A549 (cell line): ENCODE results near the gene ROR2. TPM values are rescaled to one million over a fixed set of nuclear protein-coding genes. Genes with fewer than 3 reads are reported as not detected.

Source experiments
- ATAC-seq, 2 experiments: fragments of 200-7000 bp in 1 of 2; fragments of >200 bp in 1 of 2; cut with Nextera tagmentation in 1 of 2; cut with Tn5 transposase in 1 of 2; 3 replicates each; pipeline versions ENCODE4 v1.8.0 to v1.9.1; 2018 to 2020; ENCODE audit warnings: mild to moderate bottlenecking in 1 of 2, moderate library complexity in 1 of 2
- CTCF ChIA-PET: fragments of 300-600 bp; sonication (Branson Sonifier 250); formaldehyde crosslinking; extraction: SDS; loops from one replicate; lab custom pipeline; 2021; ENCODE audit warnings: antibody characterized with exemption, inconsistent platforms; lab: Yijun Ruan, JAX
- POLR2A ChIA-PET: fragments of 350-600 bp; formaldehyde crosslinking; extraction: SDS; loops from one replicate; lab custom pipeline; 2021; ENCODE audit warnings: antibody characterized with exemption, inconsistent platforms; lab: Yijun Ruan, JAX
- DNase-seq, 2 experiments: peaks; one replicate each; pipeline versions ENCODE4 v3.0.0 to v3.0.0-alpha.2; 2011 to 2016; ENCODE audit warnings: low read depth in 1 of 2, low spot score in 1 of 2
- FAIRE-seq: peaks from 2 replicates; lab custom pipeline; 2011; peaks lifted over from hg19 to GRCh38; lab: Jason Lieb, UNC
- H3K27ac ChIP-seq, 2 experiments: fragments of >200 bp; sonication (Bioruptor Twin); formaldehyde crosslinking; 3 replicates each; pipeline ENCODE4 v1.5.1; 2016 to 2017
- H3K4me1 ChIP-seq: fragments of >200 bp; sonication (Bioruptor Twin); formaldehyde crosslinking; 3 replicates; pipeline ENCODE4 v1.6.1; 2016
- H3K4me2 ChIP-seq: fragments of >200 bp; sonication (Bioruptor Twin); formaldehyde crosslinking; 3 replicates; pipeline ENCODE4 v1.6.1; 2016
- H3K4me3 ChIP-seq: fragments of >200 bp; sonication (Bioruptor Twin); formaldehyde crosslinking; 3 replicates; pipeline ENCODE4 v1.5.1; 2016
- H3K9me3 ChIP-seq: fragments of >200 bp; sonication (Bioruptor Twin); formaldehyde crosslinking; 3 replicates; pipeline ENCODE4 v1.6.1; 2016
- ATOH8 ChIP-seq: fragments of 250-450 bp; sonication (Bioruptor Pico); IDR thresholded peaks from 2 replicates; pipeline ENCODE4 v1.5.0; 2020; ENCODE audit warnings: low read depth, mild to moderate bottlenecking, moderate library complexity
- CHD4 ChIP-seq: fragments of 200-600 bp; sonication (generic); IDR thresholded peaks from 2 replicates; pipeline ENCODE4 v1.6.1; 2016; ENCODE audit warnings: antibody characterized with exemption, mild to moderate bottlenecking, borderline replicate concordance
- EHMT2 ChIP-seq: fragments of 200-600 bp; sonication (generic); IDR thresholded peaks from 2 replicates; pipeline ENCODE4 v1.6.1; 2016; ENCODE audit warnings: antibody characterized with exemption, low read depth, mild to moderate bottlenecking, moderate library complexity
- ELK1 ChIP-seq: fragments of 150-350 bp; IDR thresholded peaks from 2 replicates; pipeline ENCODE4 v1.6.1; 2014; ENCODE audit warnings: low read depth, mild to moderate bottlenecking, low read length
- EP300 ChIP-seq, 2 experiments: fragments of >200 bp; sonication (Bioruptor Twin); formaldehyde crosslinking; IDR thresholded peaks; 2 replicates in 1 of 2; 3 replicates in 1 of 2; pipeline ENCODE4 v1.6.1; 2016 to 2017
- FOSL2 ChIP-seq, 2 experiments: fragments of 450-650 bp in 1 of 2; fragments of >200 bp in 1 of 2; sonication (Bioruptor Twin) in 1 of 2; formaldehyde crosslinking; IDR thresholded peaks; 2 replicates each; pipeline versions ENCODE4 v1.5.0 to v1.6.1; 2016 to 2020; ENCODE audit warnings: mild to moderate bottlenecking in 1 of 2, moderate library complexity in 1 of 2
- HES2 ChIP-seq: fragments of >200 bp; sonication (Bioruptor Twin); formaldehyde crosslinking; IDR thresholded peaks from 2 replicates; pipeline ENCODE4 v1.6.1; 2016
- HOXA7 ChIP-seq: fragments of 250-450 bp; sonication (Bioruptor Pico); IDR thresholded peaks from 2 replicates; pipeline ENCODE4 v1.5.0; 2020; ENCODE audit warnings: mild to moderate bottlenecking, moderate library complexity
- JUNB ChIP-seq: fragments of >200 bp; sonication (Bioruptor Twin); formaldehyde crosslinking; IDR thresholded peaks from 2 replicates; pipeline ENCODE4 v1.6.1; 2016
- MAFK ChIP-seq: fragments of 450-650 bp; IDR thresholded peaks from 2 replicates; pipeline ENCODE4 v1.6.1; 2014; ENCODE audit not compliant: partially characterized antibody
- MYC ChIP-seq: IDR thresholded peaks from 2 replicates; pipeline ENCODE4 v1.6.1; 2012; ENCODE audit warnings: mild to moderate bottlenecking, inconsistent platforms, low read length, improper control_type of control experiment, borderline replicate concordance
- PBX3 ChIP-seq: IDR thresholded peaks from 2 replicates; pipeline ENCODE4 v1.6.1; 2012
- PHF8 ChIP-seq: fragments of 200-600 bp; sonication (generic); IDR thresholded peaks from 2 replicates; pipeline ENCODE4 v1.6.1; 2016; ENCODE audit warnings: low read depth, mild to moderate bottlenecking, antibody characterized with exemption, moderate library complexity, borderline replicate concordance
- POLR2A ChIP-seq: IDR thresholded peaks from 2 replicates; pipeline ENCODE4 v1.6.1; 2012; ENCODE audit warnings: mild to moderate bottlenecking, low read length
- POLR2AphosphoS2 ChIP-seq: conservative IDR thresholded peaks from 2 replicates; pipeline ENCODE4 v1.6.1; 2012; ENCODE audit warnings: low read length, improper control_type of control experiment, inconsistent platforms
- RAD21 ChIP-seq, 2 experiments: fragments of >200 bp in 1 of 2; sonication (Bioruptor Twin) in 1 of 2; formaldehyde crosslinking in 1 of 2; IDR thresholded peaks in 1 of 2; conservative IDR thresholded peaks in 1 of 2; 2 replicates in 1 of 2; 3 replicates in 1 of 2; pipeline ENCODE4 v1.6.1; 2012 to 2018; ENCODE audit warnings: inconsistent platforms in 1 of 2
- RARB ChIP-seq: fragments of 250-450 bp; sonication (Bioruptor Pico); IDR thresholded peaks from 2 replicates; pipeline ENCODE4 v1.8.0; 2021; ENCODE audit warnings: mild to moderate bottlenecking, moderate library complexity
- RCOR1 ChIP-seq: fragments of 150-350 bp; IDR thresholded peaks from 2 replicates; pipeline ENCODE4 v1.6.1; 2014; ENCODE audit warnings: antibody characterized with exemption, low read length, low read depth
- RFX5 ChIP-seq: fragments of 450-650 bp; IDR thresholded peaks from 2 replicates; pipeline ENCODE4 v1.7.1; 2014; ENCODE audit warnings: antibody characterized with exemption, mild to moderate bottlenecking, moderate library complexity
- SREBF2 ChIP-seq: fragments of 450-650 bp; IDR thresholded peaks from 2 replicates; pipeline ENCODE4 v1.6.1; 2014; ENCODE audit warnings: mild to moderate bottlenecking, moderate library complexity
- ZC3H11A ChIP-seq: fragments of 450-650 bp; IDR thresholded peaks from 2 replicates; pipeline ENCODE4 v1.6.1; 2014; ENCODE audit warnings: antibody characterized with exemption, mild to moderate bottlenecking
- ZFP36 ChIP-seq: fragments of 450-650 bp; IDR thresholded peaks from 2 replicates; pipeline ENCODE4 v1.6.1; 2014; ENCODE audit warnings: borderline replicate concordance; ENCODE audit not compliant: partially characterized antibody
- ZNF302 ChIP-seq: fragments of 250-450 bp; sonication (Bioruptor Pico); IDR thresholded peaks from 2 replicates; pipeline ENCODE4 v1.9.0; 2021; ENCODE audit warnings: inconsistent platforms, mild to moderate bottlenecking, moderate library complexity
- ZSCAN20 ChIP-seq: fragments of 250-450 bp; sonication (Bioruptor Pico); IDR thresholded peaks from 2 replicates; pipeline ENCODE4 v1.8.0; 2022; ENCODE audit warnings: mild to moderate bottlenecking, moderate library complexity
- WGBS: methylation state at CpG from one replicate; pipeline ENCODE4 v1.1.6; 2017; ENCODE audit errors: missing lambda C conversion rate; 5-methylcytosine and 5-hydroxymethylcytosine counted together
- polyA plus RNA-seq, 4 experiments: library from polyadenylated mRNA; depleted of rRNA in 3 of 4; stranded (reverse); fragments of >200 nt; fragmentation: RNase III in 1 of 4; extraction: RNeasy Plus Mini Kit Qiagen cat#74134 plus additional on column Dnase treatment in 1 of 4; gene quantifications; 2 replicates in 3 of 4; 3 replicates in 1 of 4; pipeline ENCODE4 v1.2.3, GENCODE V29; 2011 to 2017
- TF ChIP-seq, protein P1 (sequence below): fragments of 450-650 bp; IDR thresholded peaks from 2 replicates; pipeline ENCODE4 v1.6.1; 2014; ENCODE audit warnings: antibody characterized with exemption
- TF ChIP-seq, protein P2 (sequence below): fragments of 200-600 bp; sonication (generic); IDR thresholded peaks from 2 replicates; pipeline ENCODE4 v1.6.1; 2016; ENCODE audit warnings: antibody characterized with exemption, mild to moderate bottlenecking, moderate library complexity

The ROR2 gene
- polyA plus RNA-seq, 2 of the 4 experiments (the other 2 are of a cell fraction), result 0.12 to 0.53 TPM

DNA sequence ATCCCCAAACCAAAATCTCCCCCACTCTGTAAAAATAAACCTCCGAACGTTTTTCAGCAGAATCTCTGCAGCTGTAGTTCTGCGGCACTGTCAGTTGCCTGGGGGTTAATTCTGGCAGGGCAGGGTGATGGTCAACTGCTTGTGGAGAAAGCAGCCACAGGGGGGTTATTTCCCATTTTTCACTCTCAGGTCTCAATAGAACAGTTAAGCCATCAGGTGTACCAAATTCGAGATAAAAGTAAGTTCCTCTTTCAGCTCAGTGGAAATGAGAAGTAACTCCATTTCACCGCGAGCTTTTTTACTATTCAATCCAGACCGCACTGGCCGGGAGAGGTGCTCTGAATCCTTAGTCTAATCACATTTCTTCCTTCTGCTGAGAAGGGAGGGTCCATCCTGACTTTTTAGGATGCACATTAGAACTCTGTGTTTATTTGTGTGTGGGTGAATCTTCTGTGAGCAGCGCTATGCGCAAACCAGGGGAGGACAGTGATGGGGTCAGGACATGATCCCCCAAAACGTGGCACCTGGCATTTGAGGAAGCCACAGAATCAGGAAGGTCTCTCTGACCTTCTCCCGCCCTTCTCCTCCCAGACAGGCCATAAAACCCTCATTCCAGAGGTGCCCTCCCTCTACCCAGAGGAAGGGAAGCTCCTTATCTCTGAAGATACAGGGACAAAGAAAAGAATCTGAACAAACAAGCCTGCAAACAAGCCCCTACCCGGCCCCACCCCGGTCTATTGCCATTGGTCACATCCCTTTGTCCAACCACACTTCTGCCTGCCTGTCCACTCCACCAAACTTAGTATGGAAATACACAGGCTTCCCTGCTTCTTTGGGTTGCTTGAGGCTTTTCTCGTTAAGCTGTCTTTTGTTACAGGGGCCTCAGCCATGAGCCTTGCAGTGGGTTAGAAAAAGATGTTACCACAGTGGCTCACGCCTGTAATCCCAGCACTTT, 229.0 kb downstream of the ROR2 start:
- TF ChIP-seq RFX5 (no peak), HES2 (no peak), CHD4 (no peak), EHMT2 (no peak), ZNF302 (CRISPR knock-in tag) (no peak), RARB (CRISPR knock-in tag) (no peak), PHF8 (no peak), POLR2AphosphoS2 (no peak), HOXA7 (CRISPR knock-in tag) (no peak), ZSCAN20 (no peak), SREBF2 (no peak), RAD21 (conservative IDR thresholded peaks at IDR 0.05 in 1 of 2, IDR thresholded peaks at IDR 0.05 in 1 of 2) (no peak), PBX3 (no peak), ZC3H11A (no peak), ELK1 (no peak), RCOR1 (no peak)
- TF ChIP-seq, protein P1, sequence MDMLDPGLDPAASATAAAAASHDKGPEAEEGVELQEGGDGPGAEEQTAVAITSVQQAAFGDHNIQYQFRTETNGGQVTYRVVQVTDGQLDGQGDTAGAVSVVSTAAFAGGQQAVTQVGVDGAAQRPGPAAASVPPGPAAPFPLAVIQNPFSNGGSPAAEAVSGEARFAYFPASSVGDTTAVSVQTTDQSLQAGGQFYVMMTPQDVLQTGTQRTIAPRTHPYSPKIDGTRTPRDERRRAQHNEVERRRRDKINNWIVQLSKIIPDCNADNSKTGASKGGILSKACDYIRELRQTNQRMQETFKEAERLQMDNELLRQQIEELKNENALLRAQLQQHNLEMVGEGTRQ, result no peak
- TF ChIP-seq, all 56 proteins: peak for 0
- no peak overlapping the region for H3K27ac ChIP-seq
- ATAC-seq (peak in 1 of 2 experiments; percentile 39; a peak in 1 of 6 replicates), FAIRE-seq (no peak), DNase-seq (no peak)
- ChIA-PET CTCF (interaction anchor here (0.6 to 16.0 kb wide), 4 partner anchors 14 to 806 kb away, joined by 3 to 155 read pairs (median 16); no protein-coding TSS in a partner anchor), POLR2A (interaction anchor here (0.7 kb wide), 1 partner anchor 781 kb away, joined by 3 read pairs; no protein-coding TSS in a partner anchor)
- no peak overlapping the region for H3K4me3 ChIP-seq
- H3K4me2 ChIP-seq, result no peak overlapping the region
- no peaks in the 10 kb centered on the region for H3K4me1 ChIP-seq
- H3K9me3 ChIP-seq, result no peaks in the 10 kb centered on the region
- WGBS, result 56% methylated on average over 16 of the region's 16 CpGs

- ChIA-PET POLR2A (no interaction called here), CTCF (interaction anchor here (5.1 to 16.0 kb wide), 2 partner anchors 15 to 805 kb away, joined by 28 to 155 read pairs; no protein-coding TSS in a partner anchor)
- 47% methylated on average over 3 of the region's 3 CpGs for WGBS
- Histone ChIP-seq H3K27ac (no peak overlapping the region), H3K4me3 (no peak overlapping the region), H3K4me2 (no peak overlapping the region), H3K9me3 (no peaks in the 10 kb centered on the region), H3K4me1 (no peaks in the 10 kb centered on the region)
- ATAC-seq, result no peak
- FAIRE-seq, result no peak
- DNase-seq, result no peak
- no peak for TF ChIP-seq POLR2A
- TF ChIP-seq MYC, result no peak
- no peak for TF ChIP-seq MAFK
- TF ChIP-seq FOSL2 (IDR thresholded peaks at IDR 0.05), result no peak
- no peak for TF ChIP-seq FOSL2 (CRISPR knock-in tag; IDR thresholded peaks at IDR 0.05)
- TF ChIP-seq, protein P1, result no peak
- TF ChIP-seq EP300 (IDR thresholded peaks at IDR 0.05), result no peak
- no peak for TF ChIP-seq PHF8
- TF ChIP-seq, protein P2, sequence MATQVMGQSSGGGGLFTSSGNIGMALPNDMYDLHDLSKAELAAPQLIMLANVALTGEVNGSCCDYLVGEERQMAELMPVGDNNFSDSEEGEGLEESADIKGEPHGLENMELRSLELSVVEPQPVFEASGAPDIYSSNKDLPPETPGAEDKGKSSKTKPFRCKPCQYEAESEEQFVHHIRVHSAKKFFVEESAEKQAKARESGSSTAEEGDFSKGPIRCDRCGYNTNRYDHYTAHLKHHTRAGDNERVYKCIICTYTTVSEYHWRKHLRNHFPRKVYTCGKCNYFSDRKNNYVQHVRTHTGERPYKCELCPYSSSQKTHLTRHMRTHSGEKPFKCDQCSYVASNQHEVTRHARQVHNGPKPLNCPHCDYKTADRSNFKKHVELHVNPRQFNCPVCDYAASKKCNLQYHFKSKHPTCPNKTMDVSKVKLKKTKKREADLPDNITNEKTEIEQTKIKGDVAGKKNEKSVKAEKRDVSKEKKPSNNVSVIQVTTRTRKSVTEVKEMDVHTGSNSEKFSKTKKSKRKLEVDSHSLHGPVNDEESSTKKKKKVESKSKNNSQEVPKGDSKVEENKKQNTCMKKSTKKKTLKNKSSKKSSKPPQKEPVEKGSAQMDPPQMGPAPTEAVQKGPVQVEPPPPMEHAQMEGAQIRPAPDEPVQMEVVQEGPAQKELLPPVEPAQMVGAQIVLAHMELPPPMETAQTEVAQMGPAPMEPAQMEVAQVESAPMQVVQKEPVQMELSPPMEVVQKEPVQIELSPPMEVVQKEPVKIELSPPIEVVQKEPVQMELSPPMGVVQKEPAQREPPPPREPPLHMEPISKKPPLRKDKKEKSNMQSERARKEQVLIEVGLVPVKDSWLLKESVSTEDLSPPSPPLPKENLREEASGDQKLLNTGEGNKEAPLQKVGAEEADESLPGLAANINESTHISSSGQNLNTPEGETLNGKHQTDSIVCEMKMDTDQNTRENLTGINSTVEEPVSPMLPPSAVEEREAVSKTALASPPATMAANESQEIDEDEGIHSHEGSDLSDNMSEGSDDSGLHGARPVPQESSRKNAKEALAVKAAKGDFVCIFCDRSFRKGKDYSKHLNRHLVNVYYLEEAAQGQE, result no peak
- TF ChIP-seq ZFP36, result no peak
- TF ChIP-seq ATOH8 (CRISPR knock-in tag), result no peak
- TF ChIP-seq JUNB, result no peak
- no peak for TF ChIP-seq ZSCAN20
Measured at GRCh38 chr9:91720313-91720712, 229.7 kb downstream of the ROR2 start.
